Prostate gland (tissue), 2 donors: ENCODE results near the gene HIVEP2.

ENCODE experiments used
- CTCF ChIP-seq, 4 experiments: fragments of 200-600 bp in 2 of 4; fragments of 450-650 bp in 2 of 4; sonication (generic) in 2 of 4; IDR thresholded peaks; 1 replicate in 3 of 4; 2 replicates in 1 of 4; pipeline ENCODE4 v1.5.1; 2016 to 2019; ENCODE audit warnings: antibody characterized with exemption in 4 of 4, mild to moderate bottlenecking in 2 of 4, moderate library complexity in 2 of 4
- POLR2A ChIP-seq: fragments of 450-650 bp; IDR thresholded peaks from one replicate; pipeline ENCODE4 v1.6.1; 2016; ENCODE audit warnings: antibody characterized with exemption, mild to moderate bottlenecking
- POLR2AphosphoS5 ChIP-seq: sonication (generic); formaldehyde crosslinking; IDR thresholded peaks from one replicate; pipeline ENCODE4 v1.6.1; 2017; ENCODE audit warnings: antibody characterized with exemption

- TF ChIP-seq POLR2AphosphoS5 = no peak
- no peak for TF ChIP-seq CTCF (IDR thresholded peaks at IDR 0.05)
- no peak for TF ChIP-seq POLR2A
Observed at GRCh38 chr6:142952614-142953013, 7.6 kb upstream of the HIVEP2 start.
